Natural killer cell (primary cell): Measurements from ENCODE around the gene ZDHHC17. TPM values are rescaled to one million over a fixed set of nuclear protein-coding genes. Genes with fewer than 3 reads are reported as not detected.

Experiments
- ATAC-seq, 3 donors: fragments of 150-1000 bp in 2 of 3; fragments of 200-7000 bp in 1 of 3; cut with Tn5 transposase; 1 replicate in 1 of 3; 2 replicates in 2 of 3; pipeline ENCODE4 v1.10.0; 2021; ENCODE audit warnings: mild to moderate bottlenecking in 2 of 3, moderate library complexity in 2 of 3
- DNase-seq, 2 donors: peaks; one replicate each; pipeline versions ENCODE4 v3.0.0 to v3.0.0-alpha.2; 2013 to 2021; ENCODE audit warnings: mixed read lengths in 1 of 2
- H3K27ac ChIP-seq: one replicate; pipeline ENCODE4 v1.5.1; 2013; ENCODE audit warnings: mild to moderate bottlenecking, low read length
- H3K27me3 ChIP-seq: one replicate; pipeline ENCODE4 v1.6.1; 2013; ENCODE audit warnings: low read length; ENCODE audit not compliant: control insufficient read depth, insufficient read depth
- H3K36me3 ChIP-seq: one replicate; pipeline ENCODE4 v1.6.1; 2013; ENCODE audit warnings: low read length; ENCODE audit not compliant: control insufficient read depth, insufficient read depth
- H3K4me1 ChIP-seq: one replicate; pipeline ENCODE4 v1.6.1; 2013; ENCODE audit warnings: low read length; ENCODE audit not compliant: control insufficient read depth, insufficient read depth
- H3K4me3 ChIP-seq: one replicate; pipeline ENCODE4 v1.5.1; 2013; ENCODE audit warnings: low read length
- H3K9me3 ChIP-seq: one replicate; pipeline ENCODE4 v1.6.1; 2013; ENCODE audit warnings: low read length; ENCODE audit not compliant: control insufficient read depth, insufficient read depth
- H3K27ac Mint-ChIP-seq, 2 donors: one replicate each; pipeline ENCODE4 v1.8.0; 2022; ENCODE audit warnings: mild to moderate bottlenecking in 2 of 2, mixed read lengths in 2 of 2, moderate library complexity in 1 of 2
- H3K27me3 Mint-ChIP-seq, 2 donors: one replicate each; pipeline ENCODE4 v1.8.0; 2022; ENCODE audit warnings: low read depth in 2 of 2, mixed read lengths in 2 of 2
- H3K36me3 Mint-ChIP-seq: one replicate; pipeline ENCODE4 v1.8.0; 2022; ENCODE audit warnings: mixed read lengths
- H3K4me1 Mint-ChIP-seq, 2 donors: one replicate each; pipeline ENCODE4 v1.8.0; 2022; ENCODE audit warnings: mixed read lengths in 2 of 2
- H3K4me3 Mint-ChIP-seq: one replicate; pipeline ENCODE4 v1.8.0; 2022; ENCODE audit warnings: mild to moderate bottlenecking, moderate library complexity, mixed read lengths
- H3K9me3 Mint-ChIP-seq, 2 donors: one replicate each; pipeline ENCODE4 v1.8.0; 2022; ENCODE audit warnings: mixed read lengths in 2 of 2
- CTCF ChIP-seq: fragments of 200-600 bp; IDR thresholded peaks from one replicate; pipeline ENCODE4 v1.8.0; 2022; ENCODE audit warnings: antibody characterized with exemption
- WGBS: methylation state at CpG from one replicate; pipeline ENCODE4 v1.1.7; 2013; ENCODE audit warnings: missing lambda C conversion rate; ENCODE audit not compliant: insufficient coverage; 5-methylcytosine and 5-hydroxymethylcytosine counted together
- intact Hi-C: fragments of 100-400 bp; cut with micrococcal nuclease; formaldehyde crosslinking; loops from one replicate; pipeline ENCODE4 v1.14.2; 2022
- total RNA-seq, 4 donors: library from RNA; stranded (reverse); fragments of 120-200 nt in 1 of 4; gene quantifications; one replicate each; pipeline versions ENCODE4 v1.2.3 to v1.2.4, GENCODE V29; 2013 to 2022

ZDHHC17 gene
- total RNA-seq, 3 donors from 2014 or later (not counting 1 experiment from before 2014, with no cell fraction given) = 55.2 to 63.9 (median 58.4) TPM

GRCh38 chr12:76866151-76866567, 102.2 kb downstream of the ZDHHC17 start:
- ATAC-seq (no peak), DNase-seq (no peak)
- Histone ChIP-seq H3K36me3 (no peaks in the 10 kb centered on the region), H3K27ac (no peak overlapping the region), H3K4me3 (no peak overlapping the region), H3K9me3 (no peaks in the 10 kb centered on the region), H3K4me1 (no peaks in the 10 kb centered on the region), H3K27me3 (no peaks in the 10 kb centered on the region)
- Mint-ChIP-seq H3K4me1 (peaks cover 5 to 13% of the 10 kb centered on the region in 2 donors), H3K4me3 (no peak overlapping the region), H3K27ac (no peak overlapping the region), H3K36me3 (no peaks in the 10 kb centered on the region), H3K9me3 (no peaks in the 10 kb centered on the region), H3K27me3 (peaks cover 0 to 7% of the 10 kb centered on the region in 2 donors)
- 83% methylated on average over 8 of the region's 8 CpGs for WGBS
- TF ChIP-seq CTCF = no peak
- intact Hi-C loops = no loop called here

- Mint-ChIP-seq H3K4me3 (no peak overlapping the region), H3K27me3 (peaks cover 0 to 7% of the 10 kb centered on the region in 2 donors), H3K36me3 (no peaks in the 10 kb centered on the region), H3K27ac (no peak overlapping the region), H3K4me1 (peaks cover 5 to 13% of the 10 kb centered on the region in 2 donors), H3K9me3 (no peaks in the 10 kb centered on the region)
- Histone ChIP-seq H3K4me1 (no peaks in the 10 kb centered on the region), H3K4me3 (no peak overlapping the region), H3K27ac (no peak overlapping the region), H3K9me3 (no peaks in the 10 kb centered on the region), H3K27me3 (no peaks in the 10 kb centered on the region), H3K36me3 (no peaks in the 10 kb centered on the region)
- intact Hi-C loops = no loop called here
- DNase-seq (no peak), ATAC-seq (no peak)
- WGBS = 85% methylated on average over 8 of the region's 8 CpGs
- no peak for TF ChIP-seq CTCF
Observed at GRCh38 chr12:76866726-76867125, 102.8 kb downstream of the ZDHHC17 start.

- H3K4me3 Mint-ChIP-seq = no peak overlapping the region
- Histone ChIP-seq H3K4me3 (no peak overlapping the region), H3K36me3 (no peaks in the 10 kb centered on the region), H3K27ac (no peak overlapping the region), H3K9me3 (no peaks in the 10 kb centered on the region), H3K27me3 (no peaks in the 10 kb centered on the region), H3K4me1 (no peaks in the 10 kb centered on the region)
- H3K9me3 Mint-ChIP-seq = no peaks in the 10 kb centered on the region
- no peaks in the 10 kb centered on the region for H3K36me3 Mint-ChIP-seq
- H3K4me1 Mint-ChIP-seq = peaks cover 0 to 4% of the 10 kb centered on the region in 2 donors
- no peak overlapping the region for H3K27ac Mint-ChIP-seq
- no CpG with 5 or more reads among the region's 2 CpGs for WGBS
- ATAC-seq = no peak
- peaks cover 17 to 24% of the 10 kb centered on the region in 2 donors for H3K27me3 Mint-ChIP-seq
- TF ChIP-seq CTCF = no peak
- intact Hi-C loops = no loop called here
- no peak for DNase-seq
Observed at GRCh38 chr12:76871082-76871481, 107.2 kb downstream of the ZDHHC17 start.

GRCh38 chr12:76871742-76872141, 107.8 kb downstream of the ZDHHC17 start:
- Histone ChIP-seq H3K36me3 (no peaks in the 10 kb centered on the region), H3K9me3 (no peaks in the 10 kb centered on the region), H3K27me3 (peaks cover 3% of the 10 kb centered on the region), H3K4me3 (no peak overlapping the region), H3K4me1 (no peaks in the 10 kb centered on the region), H3K27ac (no peak overlapping the region)
- TF ChIP-seq CTCF = no peak
- WGBS = 97% methylated on average over 3 of the region's 3 CpGs
- DNase-seq = no peak
- no peak for ATAC-seq
- Mint-ChIP-seq H3K9me3 (no peaks in the 10 kb centered on the region), H3K27ac (no peak overlapping the region), H3K36me3 (no peaks in the 10 kb centered on the region), H3K4me3 (no peak overlapping the region), H3K4me1 (no peaks in the 10 kb centered on the region), H3K27me3 (peaks cover 16 to 26% of the 10 kb centered on the region in 2 donors)
- intact Hi-C loops = no loop called here
